ENCODE measurements around the gene NHERF2.
"Not testable (repeated sequence)": the region's sequence is repeated elsewhere in the genome, so short reads cannot be mapped to it uniquely, and the experiment has no call there.

NHERF2 gene

DNA sequence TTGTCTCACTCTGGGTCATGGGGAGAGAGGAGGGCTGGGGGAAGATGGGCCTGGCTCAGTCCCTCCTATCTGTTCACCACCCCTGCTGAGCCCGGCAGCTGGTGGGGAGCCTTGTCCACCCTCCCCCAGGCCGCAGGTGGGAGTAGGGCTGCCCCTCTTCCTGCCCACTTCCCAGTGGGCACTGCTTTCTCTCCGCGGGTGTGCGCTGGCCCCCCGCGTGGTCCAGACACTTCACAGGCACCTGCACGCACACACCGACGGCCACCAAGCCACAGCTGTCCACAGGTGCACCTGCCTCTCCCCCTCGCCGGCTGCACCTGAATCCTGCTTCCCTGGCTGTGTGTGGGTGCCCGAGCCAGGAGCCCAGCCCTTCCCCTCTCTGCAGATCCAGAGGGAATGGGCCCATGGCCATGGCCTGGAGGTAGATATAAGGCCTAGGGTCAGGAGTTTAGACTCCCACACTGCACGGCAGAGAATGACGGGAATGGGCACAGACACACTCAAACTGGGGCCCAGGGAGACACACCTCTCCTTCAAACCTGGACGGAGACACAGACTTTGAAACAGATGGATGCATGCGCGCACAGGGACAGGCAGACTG, 2.0 kb downstream of the NHERF2 start:
- no peak for DNase-seq

DNA sequence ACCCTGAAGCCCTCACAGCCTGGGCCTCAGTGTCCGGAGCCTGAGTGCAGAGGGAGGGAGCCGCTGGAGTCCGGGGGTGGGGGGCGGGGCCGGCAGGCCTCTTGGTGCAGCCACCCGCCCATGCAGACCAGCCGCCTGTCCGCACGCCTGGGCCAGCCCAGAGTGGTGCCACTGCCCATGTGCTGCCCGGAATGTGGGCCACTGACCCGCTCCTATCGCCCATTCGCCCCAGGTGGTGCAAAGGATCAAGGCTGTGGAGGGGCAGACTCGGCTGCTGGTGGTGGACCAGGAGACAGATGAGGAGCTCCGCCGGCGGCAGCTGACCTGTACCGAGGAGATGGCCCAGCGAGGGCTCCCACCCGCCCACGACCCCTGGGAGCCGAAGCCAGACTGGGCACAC, 2.6 kb downstream of the NHERF2 start:
- no peak for DNase-seq

DNA sequence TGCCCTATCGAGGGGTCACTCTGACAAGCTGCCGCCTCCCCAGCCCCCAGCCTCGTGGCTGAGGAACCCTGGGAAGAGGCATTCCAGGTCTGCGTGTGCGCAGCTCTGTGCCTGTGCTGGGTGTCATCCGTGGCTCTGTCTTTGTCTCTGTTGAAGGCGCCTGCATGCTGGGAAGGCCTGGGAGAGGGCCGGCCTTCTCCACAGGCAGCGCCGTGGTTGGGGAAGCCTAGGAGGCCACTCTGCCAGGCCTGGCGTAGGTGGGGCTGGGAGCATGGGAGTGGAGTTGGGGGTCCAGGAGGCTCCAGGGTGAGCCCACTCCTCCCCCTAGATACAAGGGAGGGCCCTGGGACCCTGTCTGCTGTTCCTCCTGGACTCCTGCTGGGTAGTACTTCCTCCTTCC, 3.3 kb downstream of the NHERF2 start:
- DNase-seq = no peak

DNA sequence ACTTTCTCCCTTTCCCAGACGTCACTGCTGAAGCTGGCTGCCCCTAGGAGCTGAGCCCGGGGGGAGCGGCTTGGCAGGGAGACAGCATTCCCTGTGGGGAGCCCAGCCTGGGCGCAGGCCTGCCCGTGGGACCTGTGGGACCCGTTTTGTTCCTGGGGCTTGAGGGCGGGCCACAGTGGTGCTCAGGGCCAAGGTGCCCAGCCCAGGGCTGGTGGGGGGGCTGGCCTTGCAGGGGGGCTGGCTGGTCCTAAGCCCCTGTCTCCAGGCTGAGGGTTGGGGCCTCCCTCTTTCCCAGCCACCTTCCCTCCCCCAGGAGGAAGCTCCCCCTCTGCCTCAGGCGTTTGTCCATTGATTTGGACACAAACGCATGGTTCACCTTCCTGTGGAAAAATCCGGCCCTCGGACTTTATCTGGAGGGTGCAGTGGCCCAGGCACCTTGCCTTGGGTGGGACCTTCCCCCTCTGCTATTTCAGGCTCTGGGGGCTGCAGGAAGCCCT, 4.4 kb downstream of the NHERF2 start:
- no peak for DNase-seq

DNA sequence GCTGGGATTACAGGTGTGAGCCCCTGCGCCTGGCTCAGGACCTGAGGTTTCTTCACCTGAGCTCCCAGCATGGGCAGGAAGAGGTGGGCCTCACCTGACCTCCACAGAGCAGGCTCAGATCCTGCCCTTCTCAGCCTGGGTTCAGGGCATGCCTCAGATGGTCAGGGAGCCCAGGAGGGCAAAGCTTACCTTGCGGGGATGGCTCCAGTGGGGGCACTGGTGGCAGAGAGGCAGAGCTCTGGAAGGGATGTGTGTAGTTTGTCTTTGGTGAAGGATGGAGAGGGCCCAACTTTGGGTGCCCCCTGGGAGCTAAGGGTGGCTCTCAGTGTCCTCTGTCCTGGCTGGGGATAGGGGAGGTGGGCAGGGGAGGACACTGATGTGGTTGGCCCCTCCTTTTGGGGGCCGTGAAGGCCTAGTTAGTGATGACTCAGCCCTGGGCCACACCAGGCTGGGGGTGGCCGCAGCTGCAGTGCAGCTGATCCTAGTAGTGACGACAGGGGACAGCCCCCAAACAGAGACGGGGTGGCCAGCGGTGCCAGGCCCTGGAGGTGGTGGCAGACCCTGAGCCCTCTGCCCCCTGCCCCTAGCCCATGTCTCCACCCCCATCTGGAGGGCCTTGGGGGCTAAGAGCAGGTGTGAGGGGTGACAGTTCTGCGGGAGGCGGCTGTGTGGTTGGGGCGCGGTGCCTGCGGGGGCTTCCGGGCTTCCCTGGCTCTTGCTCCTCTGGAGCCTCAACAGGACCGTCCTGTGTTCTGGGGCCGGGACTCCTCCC, 5.8 kb downstream of the NHERF2 start:
- DNase-seq = no peak

DNA sequence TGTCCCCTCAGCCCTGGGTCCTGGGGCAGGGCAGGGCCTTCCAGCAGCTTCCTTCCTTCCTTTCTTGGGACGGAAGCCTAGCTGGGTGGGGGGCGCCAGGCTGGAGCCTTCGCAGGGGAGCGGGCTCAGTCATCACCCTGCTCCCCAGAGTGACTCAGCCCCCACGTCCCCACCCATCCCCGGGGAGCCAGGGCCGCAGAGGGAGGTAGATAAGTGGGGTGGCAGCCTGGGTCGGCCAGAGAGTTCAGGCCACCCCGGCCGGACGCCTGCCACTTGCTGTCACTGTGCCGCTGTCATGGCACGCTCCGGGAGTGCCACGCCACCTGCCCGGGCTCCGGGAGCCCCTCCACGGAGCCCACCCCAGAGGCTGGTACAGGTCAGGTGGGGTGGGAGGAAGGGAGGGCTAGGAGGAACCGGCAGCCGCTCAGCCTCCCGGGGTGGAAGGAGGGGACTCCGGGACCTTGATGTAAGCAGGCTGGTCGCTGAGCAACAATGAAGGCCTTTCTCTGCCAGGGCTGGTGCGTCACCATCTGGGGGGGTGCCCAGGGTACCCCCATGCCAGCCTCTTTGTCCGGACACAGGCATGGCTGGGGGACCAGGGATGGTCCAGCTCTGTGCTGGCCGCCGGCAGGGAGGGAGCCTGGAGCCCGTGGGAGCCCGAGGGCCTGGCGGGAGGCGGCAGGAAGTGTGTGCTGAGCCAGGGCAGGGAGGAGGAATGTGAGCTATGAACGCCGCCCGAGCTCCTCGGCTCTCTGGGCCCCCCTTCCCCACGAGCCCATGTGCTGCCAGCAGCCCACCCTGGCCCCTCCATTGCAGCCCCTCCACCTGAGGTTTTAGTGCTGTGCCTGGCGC, 6.6 kb downstream of the NHERF2 start:
- no peak for DNase-seq

DNA sequence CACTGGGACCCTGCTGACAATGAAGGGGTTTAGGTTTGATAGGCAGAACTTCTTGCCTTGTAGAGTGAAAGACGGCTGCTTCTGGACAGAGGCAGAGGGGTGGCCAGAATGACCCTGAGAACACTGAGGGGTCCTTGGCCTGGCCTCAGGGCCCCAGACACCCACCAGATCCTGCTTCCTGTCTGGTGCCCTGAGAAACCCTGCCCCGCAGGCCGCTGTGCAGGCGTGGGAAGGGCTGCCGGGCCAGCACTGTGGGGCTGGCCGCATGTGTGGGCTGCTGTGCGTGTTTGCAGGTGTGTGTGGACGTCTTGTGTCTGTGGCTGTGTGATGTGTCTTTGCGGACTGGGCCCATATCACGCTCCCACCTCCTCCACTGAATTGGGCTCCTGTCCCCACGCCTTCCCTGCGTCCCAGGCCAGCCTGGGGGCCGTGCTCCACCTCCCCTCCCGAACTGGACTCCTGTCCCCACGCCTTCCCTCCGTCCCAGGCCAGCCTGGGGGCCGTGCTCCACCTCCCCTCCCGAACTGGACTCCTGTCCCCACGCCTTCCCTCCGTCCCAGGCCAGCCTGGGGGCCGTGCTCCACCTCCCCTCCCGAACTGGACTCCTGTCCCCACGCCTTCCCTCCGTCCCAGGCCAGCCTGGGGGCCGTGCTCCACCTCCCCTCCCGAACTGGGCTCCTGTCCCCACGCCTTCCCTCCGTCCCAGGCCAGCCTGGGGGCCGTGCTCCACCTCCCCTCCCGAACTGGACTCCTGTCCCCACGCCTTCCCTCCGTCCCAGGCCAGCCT, 7.4 kb downstream of the NHERF2 start:
- DNase-seq = not testable (repeated sequence)

DNA sequence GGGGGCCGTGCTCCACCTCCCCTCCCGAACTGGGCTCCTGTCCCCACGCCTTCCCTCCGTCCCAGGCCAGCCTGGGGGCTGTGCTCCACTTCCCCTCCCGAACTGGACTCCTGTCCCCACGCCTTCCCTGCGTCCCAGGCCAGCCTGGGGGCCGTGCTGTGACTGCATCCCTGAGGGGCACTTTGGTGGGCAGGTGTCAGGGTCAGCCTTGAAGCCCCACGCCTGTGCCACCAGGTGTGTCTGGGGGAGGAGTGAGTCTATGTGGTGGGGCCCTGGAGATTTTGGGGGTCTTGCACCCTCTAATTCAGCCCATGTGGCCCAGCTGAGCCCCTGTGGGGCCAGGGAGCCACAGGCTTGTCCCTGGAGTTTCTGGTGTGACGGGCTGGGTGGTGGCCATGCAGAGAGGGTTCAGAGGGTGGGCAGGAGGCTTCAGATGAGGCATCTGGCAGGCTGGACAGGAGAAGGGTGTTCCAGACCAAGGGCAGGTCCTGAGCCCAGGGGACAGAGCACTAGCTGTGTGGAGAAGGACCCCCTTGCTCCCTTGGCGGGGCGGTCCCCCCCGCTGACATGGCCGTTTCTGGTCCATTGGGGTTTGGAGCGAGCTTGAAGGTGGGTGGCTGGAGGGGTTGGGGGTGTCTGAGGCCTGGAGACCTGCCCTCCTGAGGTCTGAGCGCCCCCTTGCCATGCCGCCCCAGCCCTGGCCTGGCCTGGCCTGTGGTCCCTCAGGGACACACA, 8.2 kb downstream of the NHERF2 start:
- no peak for DNase-seq

DNA sequence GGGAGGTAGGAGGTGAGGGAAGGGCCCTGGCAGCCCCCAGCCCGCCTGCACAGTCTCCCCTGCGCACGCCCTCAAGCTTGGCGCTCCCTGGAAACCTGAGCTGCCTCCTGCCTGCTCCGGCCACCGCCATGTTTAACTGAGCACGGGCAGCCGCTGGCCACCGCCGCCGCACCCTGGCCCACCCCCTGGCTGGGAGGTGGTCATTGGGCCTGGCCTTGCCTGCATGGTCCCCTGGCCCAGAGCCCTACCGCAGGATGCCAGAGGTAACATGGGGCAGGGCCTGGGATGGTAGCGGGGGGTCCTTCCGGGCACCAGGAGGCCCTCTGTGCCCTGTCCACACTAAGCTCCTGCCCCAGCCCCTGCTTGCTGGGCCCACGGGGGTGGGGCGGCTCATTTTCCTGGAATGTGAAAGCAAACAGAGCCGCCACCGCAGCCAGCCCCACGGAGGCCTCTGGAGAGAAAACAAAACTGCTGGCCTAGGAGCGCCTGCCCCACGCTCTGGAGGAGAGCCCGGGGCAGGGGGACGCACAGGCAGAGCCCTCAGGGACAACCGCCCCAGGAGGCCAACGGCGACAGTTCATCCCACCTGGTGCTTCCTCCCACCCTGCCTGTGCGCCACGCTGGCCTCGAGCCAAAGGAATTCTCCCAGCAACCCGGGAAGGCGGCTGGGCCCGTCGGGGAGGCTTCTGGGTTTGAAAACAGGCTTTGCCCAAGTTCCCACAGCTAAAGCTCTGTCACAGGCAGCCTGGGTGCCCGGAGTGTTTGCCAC, 8.9 kb downstream of the NHERF2 start:
- DNase-seq = no peak

DNA sequence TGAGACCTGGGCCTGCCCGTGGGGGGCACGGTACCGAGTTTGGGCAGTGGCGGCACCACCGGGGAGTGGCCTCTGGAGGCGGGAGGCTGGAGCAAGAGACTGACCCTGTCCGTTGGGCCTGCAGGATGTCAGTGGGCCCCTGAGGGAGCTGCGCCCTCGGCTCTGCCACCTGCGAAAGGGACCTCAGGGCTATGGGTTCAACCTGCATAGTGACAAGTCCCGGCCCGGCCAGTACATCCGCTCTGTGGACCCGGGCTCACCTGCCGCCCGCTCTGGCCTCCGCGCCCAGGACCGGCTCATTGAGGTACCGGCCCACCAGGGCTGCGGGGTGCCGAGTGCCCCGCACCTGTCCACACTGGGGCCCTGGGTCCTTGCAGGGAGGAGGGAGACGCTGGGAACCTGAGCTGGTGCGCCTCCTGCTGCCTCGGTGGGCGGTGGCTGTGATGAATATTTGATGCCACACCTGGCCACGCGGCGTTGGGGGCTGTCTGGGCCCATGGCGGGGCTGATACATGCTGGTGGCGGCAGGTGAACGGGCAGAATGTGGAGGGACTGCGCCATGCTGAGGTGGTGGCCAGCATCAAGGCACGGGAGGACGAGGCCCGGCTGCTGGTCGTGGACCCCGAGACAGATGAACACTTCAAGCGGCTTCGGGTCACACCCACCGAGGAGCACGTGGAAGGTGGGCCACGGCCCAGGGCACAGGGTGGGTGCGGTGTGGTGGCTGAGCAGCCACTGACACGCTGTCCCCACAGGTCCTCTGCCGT, 9.7 kb downstream of the NHERF2 start:
- no peak for DNase-seq

DNA sequence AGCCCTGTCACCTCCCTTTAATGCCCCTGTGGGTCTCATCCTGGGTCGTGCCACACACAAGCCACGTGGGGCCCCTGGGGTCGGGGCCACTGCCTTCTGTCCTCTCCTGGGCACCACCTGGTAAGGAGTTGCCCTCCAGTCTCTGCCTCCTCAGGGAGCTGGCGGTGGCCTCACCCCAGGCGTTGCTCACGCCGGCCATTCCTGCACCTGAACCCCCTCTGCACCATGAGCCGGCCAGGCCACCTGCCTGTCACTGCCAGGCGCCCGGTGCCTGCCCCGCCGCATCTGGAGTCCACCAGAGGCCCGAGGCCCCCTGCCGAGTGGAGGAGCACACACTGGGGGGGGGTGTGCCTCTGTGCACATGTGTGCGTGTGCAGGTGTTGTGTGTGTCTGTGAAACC, 10.4 kb downstream of the NHERF2 start:
- no peak for DNase-seq

DNA sequence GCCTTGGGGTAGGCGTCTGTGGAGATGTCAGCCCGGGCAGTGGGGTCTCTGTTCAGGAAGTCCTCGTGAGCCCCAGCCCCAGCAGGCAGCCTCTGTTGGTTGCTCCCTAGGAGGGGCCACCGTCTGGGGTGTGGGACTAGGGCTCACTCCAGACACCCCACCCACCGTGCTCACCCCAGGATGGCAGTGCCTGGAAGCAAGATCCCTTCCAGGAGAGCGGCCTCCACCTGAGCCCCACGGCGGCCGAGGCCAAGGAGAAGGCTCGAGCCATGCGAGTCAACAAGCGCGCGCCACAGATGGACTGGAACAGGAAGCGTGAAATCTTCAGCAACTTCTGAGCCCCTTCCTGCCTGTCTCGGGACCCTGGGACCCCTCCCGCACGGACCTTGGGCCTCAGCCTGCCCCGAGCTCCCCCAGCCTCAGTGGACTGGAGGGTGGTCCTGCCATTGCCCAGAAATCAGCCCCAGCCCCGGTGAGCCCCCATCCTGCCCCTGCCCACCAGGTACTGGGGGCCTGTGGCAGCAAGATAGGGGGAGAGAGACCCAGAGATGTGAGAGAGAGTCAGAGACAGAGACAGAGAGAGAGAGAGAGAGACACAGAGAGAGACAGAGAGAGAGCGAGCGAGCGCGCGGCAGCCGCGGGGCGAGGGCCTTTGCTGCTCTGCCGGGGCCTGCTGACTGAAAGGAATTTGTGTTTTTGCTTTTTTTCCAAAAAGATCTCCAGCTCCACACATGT, 11.1 kb downstream of the NHERF2 start:
- DNase-seq = no peak

DNA sequence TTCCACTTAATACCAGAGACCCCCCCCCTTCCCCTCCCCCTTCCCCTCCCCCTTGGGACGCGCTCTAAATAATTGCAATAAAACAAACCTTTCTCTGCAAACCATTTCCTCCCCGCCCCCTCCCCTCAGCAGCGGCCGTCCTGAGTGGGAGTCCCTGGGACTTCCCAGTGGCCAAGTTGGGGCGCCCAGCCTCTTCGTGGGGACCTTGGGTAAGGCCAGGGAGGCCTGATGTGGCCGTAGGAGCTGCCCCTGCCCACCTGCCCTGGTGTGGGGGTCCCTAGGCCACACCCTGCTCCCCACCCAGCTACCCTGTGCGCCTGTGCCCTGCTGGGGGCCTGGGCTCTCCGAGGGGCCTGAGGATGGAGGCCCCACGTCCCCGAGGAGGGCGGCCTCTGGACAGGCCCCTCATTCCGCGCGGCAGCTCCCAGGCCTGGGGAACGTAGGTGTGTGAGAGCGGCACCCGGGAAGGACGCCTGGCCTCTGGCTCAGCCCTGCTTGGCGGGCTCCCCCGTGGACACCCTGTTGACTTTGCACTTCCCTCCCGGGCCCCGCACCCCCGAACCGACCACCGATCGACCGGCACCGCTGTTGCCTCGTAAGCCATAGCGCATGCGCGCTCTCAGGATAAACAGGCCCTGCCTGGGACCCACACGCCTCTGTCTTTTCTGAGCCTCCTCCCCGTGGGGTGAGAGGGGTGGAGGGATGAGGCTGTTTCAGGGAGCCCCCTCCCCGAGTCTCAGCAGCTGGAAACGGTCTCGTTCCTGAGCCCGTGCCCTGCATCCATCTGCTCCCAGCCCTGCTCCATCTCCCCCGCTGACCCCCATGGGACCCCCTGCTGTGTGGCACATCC, 11.9 kb downstream of the NHERF2 start:
- DNase-seq = no peak

DNA sequence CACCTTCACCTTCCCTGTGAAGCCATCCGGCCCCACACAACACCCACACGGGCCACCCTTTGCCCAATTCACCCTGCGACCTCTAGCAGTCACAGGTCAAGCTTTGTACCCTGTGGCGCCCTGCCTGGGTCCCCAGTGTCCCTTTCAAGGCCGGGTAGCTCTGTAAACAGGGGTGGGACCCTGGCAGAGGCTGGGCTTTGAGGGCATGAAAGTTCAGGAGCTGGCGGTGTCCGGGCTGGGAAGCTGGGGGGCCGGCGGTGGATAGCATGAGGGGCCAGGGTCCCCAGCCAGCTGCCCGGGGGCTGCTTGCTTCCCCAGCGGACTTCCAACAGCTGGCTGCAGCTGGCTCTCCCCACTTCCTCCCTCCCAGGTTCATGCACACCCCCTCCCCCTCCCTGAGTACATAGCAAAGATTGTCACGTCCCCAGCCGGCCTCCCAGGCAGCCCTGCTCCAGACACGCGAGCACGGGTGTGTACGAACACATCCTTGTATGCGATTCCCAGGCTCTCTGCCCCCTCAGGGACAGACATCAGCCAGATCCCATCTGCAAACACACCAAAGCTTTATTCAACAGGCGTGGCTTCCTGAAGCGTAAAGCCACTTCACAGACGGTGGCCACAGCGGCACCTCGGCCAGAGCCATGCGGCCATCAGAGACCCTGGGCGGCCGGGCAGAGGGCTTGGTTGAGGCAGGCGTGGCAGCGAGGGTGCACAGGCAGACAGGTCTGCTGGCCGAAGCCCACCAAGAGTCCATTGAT, 12.8 kb downstream of the NHERF2 start:
- DNase-seq = no peak

DNA sequence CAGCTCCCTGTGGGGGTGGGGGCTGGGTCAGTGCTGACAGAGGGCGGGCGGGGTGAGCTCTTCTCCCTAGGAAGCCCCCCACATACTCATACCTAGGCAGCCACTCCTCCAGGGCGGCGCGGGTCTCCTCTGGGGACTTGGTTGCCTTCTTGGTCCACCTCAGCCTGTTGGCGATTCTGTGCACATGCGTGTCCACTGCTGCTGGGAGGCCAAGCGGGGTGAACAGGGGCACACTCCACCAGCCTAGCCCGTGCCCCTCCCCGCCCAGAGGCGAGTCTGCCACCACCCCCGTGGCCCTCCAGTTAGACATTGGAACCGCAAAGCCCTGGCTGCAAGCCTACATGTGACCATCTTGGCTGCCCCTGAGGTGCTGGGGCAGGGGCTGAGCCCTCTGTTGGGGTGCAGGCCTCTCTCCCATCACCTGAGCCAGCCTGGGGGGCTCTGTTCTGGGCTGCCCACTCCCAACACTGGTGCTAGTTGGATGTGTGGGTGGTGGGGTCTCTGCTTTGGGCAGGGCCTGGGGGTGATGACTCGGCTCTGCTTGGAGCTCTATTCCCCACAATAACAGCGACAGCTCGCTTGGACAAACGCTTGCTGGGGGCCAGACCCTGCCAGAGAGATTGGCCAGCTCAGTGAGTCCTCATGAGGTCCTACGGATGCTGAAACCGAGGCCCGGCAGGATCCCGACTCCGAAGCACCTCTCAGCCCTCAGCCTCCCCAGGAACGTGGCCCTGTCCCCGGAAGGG, 13.5 kb downstream of the NHERF2 start:
- no peak for DNase-seq

DNA sequence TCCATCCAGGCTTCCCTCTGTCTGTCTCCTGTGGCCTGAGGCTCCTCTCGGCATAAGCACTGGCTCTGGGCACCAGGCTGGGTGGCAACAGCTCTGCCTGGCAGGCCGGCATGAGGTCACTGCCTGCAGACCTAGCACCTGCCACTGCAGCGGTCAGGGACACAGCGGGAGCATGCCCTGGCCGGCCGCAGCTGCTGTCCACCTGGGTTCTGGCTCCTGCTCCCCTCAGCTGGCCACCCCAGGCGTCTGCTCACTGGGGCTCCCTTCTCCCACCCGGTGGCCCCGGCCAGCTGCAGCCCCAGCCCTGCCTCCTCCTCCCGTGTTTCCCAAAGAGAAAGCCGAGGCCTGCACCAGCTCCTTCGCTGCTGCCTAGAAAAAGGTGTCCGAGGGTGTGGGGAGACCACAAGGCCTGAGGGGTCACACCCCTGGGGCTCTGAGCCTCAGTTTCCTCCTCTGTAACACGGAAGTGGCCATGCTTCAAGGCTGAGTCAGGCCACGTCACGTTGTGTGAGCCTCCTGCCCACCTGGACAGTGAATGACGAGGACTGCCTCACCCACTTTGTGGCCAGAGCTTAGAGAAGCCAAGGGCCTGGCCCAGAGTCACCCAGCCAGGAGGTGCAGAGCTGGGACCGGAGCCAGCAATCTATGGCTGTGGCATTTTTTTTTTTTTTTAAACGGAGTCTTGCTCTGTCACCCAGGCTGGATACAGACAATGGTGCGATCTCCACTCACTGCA, 14.3 kb downstream of the NHERF2 start:
- DNase-seq = no peak
